ENCODE results near the gene TEX44. TPM values are rescaled to one million over a fixed set of nuclear protein-coding genes. Genes with fewer than 3 reads are reported as not detected.

Gene TEX44
- total RNA-seq, 3 donors from 2014 or later: not detected

DNA sequence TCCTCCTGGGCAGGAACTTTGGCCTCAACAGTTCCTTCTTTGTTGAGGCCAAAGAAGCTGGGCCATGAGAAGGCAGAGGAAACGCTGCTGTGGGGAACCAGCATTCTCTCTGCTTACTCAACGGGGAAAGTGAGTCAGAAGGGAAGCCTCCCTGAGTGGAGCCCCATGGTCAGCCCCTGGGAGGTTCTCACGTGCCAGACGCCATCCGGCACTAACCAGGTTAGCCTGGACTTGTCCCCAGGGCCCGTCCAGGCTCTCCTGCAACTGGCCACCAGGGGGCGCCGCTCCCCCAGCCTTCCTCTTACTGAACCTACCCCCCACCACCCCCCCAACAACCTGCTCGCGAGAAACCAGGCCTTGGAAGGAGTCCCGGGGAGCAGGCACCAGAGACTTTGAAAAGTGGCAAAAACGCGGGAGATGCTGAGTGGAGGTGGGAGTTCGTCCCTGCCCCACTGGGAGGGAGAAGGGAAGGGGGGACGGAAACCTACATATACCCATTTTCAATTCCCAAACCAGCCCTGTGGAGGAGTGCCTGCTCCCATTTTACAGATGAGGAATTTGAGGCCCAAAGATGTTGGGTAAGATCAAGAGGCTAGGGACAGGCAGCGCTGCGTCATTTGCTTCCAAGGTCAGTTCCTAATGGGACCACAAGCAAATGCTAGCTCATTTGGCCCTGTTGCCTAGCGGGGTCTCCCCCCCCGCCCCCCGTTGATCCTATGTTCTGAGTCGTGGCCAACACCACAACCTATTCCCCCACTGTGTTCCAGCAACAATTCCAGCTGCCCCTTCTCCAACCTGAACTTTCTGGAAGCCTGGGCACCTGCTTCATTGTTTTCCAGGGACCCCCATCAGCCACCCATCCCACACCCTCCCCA, 20.0 kb downstream of the TEX44 start:
- intact Hi-C loops (cut with DNase I; ENCODE audit: low total_unique reads): loop anchor here (5.0 kb wide), 2 partner anchors 60 to 100 kb away; no protein-coding TSS in a partner anchor
- TF ChIP-seq POLR2A (IDR thresholded peaks at IDR 0.05) (no peak), POLR2AphosphoS5 (IDR thresholded peaks at IDR 0.05) (peak; percentile 63 to 84 (median 68))
- TF ChIP-seq, protein P1, sequence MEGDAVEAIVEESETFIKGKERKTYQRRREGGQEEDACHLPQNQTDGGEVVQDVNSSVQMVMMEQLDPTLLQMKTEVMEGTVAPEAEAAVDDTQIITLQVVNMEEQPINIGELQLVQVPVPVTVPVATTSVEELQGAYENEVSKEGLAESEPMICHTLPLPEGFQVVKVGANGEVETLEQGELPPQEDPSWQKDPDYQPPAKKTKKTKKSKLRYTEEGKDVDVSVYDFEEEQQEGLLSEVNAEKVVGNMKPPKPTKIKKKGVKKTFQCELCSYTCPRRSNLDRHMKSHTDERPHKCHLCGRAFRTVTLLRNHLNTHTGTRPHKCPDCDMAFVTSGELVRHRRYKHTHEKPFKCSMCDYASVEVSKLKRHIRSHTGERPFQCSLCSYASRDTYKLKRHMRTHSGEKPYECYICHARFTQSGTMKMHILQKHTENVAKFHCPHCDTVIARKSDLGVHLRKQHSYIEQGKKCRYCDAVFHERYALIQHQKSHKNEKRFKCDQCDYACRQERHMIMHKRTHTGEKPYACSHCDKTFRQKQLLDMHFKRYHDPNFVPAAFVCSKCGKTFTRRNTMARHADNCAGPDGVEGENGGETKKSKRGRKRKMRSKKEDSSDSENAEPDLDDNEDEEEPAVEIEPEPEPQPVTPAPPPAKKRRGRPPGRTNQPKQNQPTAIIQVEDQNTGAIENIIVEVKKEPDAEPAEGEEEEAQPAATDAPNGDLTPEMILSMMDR (IDR thresholded peaks at IDR 0.05): peak; percentile 99
- DNase-seq (ENCODE audit: low spot score in 2 of 2): peak; percentile 94 to 96
- peak overlapping the region in 2 of 3 donors; percentile 55 to 67 for H3K4me3 ChIP-seq
- H3K27ac ChIP-seq: peak overlapping the region; percentile 99
- H3K27me3 ChIP-seq: no peaks in the 10 kb centered on the region
- H3K4me1 ChIP-seq: peaks cover 11 to 20% of the 10 kb centered on the region in 2 donors
- no peaks in the 10 kb centered on the region for H3K36me3 ChIP-seq
- H3K9me3 ChIP-seq: no peaks in the 10 kb centered on the region

DNA sequence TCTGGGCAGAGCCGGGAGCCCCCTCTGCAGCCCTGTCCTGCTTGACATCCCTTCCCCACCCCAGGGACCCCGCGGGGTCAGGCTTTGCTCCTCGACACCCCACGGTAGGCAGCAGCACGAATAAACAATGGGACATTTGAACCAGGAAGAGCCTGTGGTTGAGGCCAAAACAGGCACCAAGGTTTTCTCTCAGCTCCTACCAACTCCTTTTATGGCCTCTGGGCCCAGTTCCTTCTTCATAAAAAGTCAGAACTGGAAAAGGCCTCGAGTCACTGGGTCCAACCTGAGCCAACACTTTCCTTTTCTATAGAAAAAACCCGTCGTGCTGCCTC, 20.6 kb downstream of the TEX44 start:
- Histone ChIP-seq H3K36me3 (no peaks in the 10 kb centered on the region), H3K27me3 (no peaks in the 10 kb centered on the region), H3K9me3 (no peaks in the 10 kb centered on the region), H3K4me1 (peaks cover 11 to 20% of the 10 kb centered on the region in 2 donors), H3K27ac (peak overlapping the region; percentile 99), H3K4me3 (peak overlapping the region; percentile 42 to 67 (median 55))
- DNase-seq (ENCODE audit: low spot score in 2 of 2): no peak
- intact Hi-C loops (cut with DNase I; ENCODE audit: low total_unique reads): loop anchor here (5.0 kb wide), 2 partner anchors 59 to 99 kb away; no protein-coding TSS in a partner anchor
- no peak for TF ChIP-seq POLR2AphosphoS5 (IDR thresholded peaks at IDR 0.05)
- no peak for TF ChIP-seq POLR2A (IDR thresholded peaks at IDR 0.05)
- TF ChIP-seq, protein P1 (IDR thresholded peaks at IDR 0.05): no peak

DNA sequence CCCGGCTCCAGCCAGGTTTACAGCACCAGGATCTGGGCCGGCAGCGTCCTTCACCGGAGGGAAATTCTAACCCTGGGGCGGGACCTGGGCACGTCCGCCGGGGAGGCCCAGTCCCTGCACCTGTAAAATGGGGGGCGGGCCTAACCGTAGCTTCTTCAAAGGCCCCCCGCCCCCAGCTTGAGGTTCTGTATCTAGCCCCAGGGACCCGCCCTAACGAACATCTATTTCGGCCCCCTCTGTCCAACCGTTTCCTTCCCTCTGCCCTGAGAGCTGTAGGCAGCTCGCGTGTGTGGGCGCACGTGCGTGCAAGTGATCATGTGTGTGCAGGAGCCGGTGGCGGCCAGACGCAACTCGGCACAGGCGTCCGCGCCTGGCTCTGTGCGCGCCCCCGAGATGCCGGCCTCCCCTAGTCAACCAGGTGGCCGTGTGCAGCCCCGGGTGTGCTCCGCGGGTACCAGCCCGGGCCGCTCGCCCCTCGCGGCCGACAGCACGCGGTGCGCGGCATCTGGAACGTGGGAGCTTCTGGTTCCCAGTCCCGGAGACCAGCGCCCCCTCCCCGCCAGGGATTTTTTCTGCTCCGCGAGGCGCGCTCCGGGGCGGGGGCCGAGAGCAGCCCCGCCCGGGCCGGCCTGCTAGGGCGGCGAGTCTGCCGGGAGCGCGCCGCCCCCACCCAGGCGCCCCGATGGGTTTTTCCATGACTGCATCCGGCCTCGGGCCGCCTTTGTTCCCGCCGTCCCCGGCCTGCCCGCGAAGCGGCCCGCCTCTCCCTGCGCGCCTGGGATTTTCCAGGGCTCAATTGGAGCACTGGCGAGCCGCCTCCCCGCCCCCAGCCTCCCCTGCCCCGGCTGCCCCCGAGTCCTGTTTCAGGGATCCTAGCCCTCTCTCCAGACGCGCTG, 21.2 kb downstream of the TEX44 start:
- peak; percentile 12 for TF ChIP-seq POLR2A (IDR thresholded peaks at IDR 0.05)
- TF ChIP-seq, protein P1 (IDR thresholded peaks at IDR 0.05): peak; percentile 40 to 60 (median 50)
- TF ChIP-seq POLR2AphosphoS5 (IDR thresholded peaks at IDR 0.05): peak; percentile 30 to 82 (median 64)
- Histone ChIP-seq H3K9me3 (no peaks in the 10 kb centered on the region), H3K4me3 (peak overlapping the region; percentile 42 to 67 (median 55)), H3K4me1 (peaks cover 11 to 20% of the 10 kb centered on the region in 2 donors), H3K27me3 (no peaks in the 10 kb centered on the region), H3K36me3 (no peaks in the 10 kb centered on the region), H3K27ac (peak overlapping the region; percentile 99)
- intact Hi-C loops (cut with DNase I; ENCODE audit: low total_unique reads): loop anchor here (5.0 kb wide), 2 partner anchors 58 to 98 kb away; no protein-coding TSS in a partner anchor
- peak; percentile 89 for DNase-seq (ENCODE audit: low spot score in 2 of 2)

DNA sequence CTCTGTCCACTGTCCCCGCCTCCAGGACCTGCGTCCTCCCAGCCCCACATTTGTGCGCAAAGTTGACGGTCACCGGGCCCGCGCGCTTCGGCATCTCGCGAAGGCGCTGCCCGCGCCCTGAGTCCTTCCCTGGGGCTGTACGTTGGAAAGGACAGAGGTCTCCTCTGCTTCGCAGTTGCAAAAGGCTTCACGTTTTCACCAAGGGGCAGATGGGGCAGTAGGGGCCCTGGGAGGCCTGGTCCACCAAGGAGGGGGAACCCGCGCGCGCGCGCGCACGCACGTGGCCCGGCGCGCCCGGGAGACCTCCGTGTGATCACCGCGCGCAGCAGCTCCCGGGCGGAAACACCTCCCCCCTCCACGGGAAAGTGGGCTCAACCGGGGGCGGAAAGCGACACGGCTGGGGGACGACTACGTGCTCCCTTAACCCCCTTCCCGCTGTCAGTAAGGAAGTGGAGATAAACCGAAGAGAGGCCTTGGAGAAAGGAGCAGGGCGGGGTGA, 21.9 kb downstream of the TEX44 start:
- H3K27me3 ChIP-seq: no peaks in the 10 kb centered on the region
- H3K9me3 ChIP-seq: no peaks in the 10 kb centered on the region
- peaks cover 11 to 20% of the 10 kb centered on the region in 2 donors for H3K4me1 ChIP-seq
- H3K4me3 ChIP-seq: peak overlapping the region; percentile 42 to 67 (median 55)
- DNase-seq (ENCODE audit: low spot score in 2 of 2): no peak
- H3K27ac ChIP-seq: peak overlapping the region; percentile 99
- intact Hi-C loops (cut with DNase I; ENCODE audit: low total_unique reads): loop anchor here (5.0 kb wide), 2 partner anchors 58 to 98 kb away; no protein-coding TSS in a partner anchor
- TF ChIP-seq POLR2AphosphoS5 (IDR thresholded peaks at IDR 0.05) (peak in 2 of 3 donors; percentile 59 to 61), POLR2A (IDR thresholded peaks at IDR 0.05) (peak; percentile 60)
- TF ChIP-seq, protein P1 (IDR thresholded peaks at IDR 0.05): no peak
- H3K36me3 ChIP-seq: no peaks in the 10 kb centered on the region

Measured in breast epithelium (tissue), 4 donors.